Kidney (tissue), 14 donors: ENCODE data around the gene SLC1A2. TPM values are rescaled to one million over a fixed set of nuclear protein-coding genes. Genes with fewer than 3 reads are reported as not detected.

Experiments used
- DNase-seq, 5 donors: peaks; one replicate each; pipeline ENCODE4 v3.0.0-alpha.2; 2013 to 2020
- FAIRE-seq: peaks from 2 replicates; lab custom pipeline; 2012; peaks lifted over from hg19 to GRCh38; lab: Jason Lieb, UNC
- H3K27ac ChIP-seq, 2 donors: one replicate each; pipeline ENCODE4 v1.7.0; 2013; ENCODE audit warnings: low read depth in 2 of 2, low read length in 2 of 2, inconsistent platforms in 1 of 2
- H3K27me3 ChIP-seq: one replicate; pipeline ENCODE4 v1.7.1; 2013; ENCODE audit warnings: low read length, inconsistent platforms; ENCODE audit not compliant: control insufficient read depth, insufficient read depth
- H3K36me3 ChIP-seq, 3 donors: one replicate each; pipeline versions ENCODE4 v1.7.0 to v1.7.1; 2013; ENCODE audit warnings: low read length in 3 of 3, control low read depth in 1 of 3, inconsistent platforms in 1 of 3; ENCODE audit not compliant: insufficient read depth in 3 of 3, control insufficient read depth in 2 of 3
- H3K4me1 ChIP-seq, 3 donors: one replicate each; pipeline versions ENCODE4 v1.7.0 to v1.7.1; 2013; ENCODE audit warnings: low read length in 3 of 3, inconsistent platforms in 1 of 3, low read depth in 1 of 3; ENCODE audit not compliant: control insufficient read depth in 2 of 3, insufficient read depth in 2 of 3
- H3K4me3 ChIP-seq, 3 donors: one replicate each; pipeline versions ENCODE4 v1.7.0 to v1.8.1; 2013; ENCODE audit warnings: low read length in 3 of 3, control low read depth in 1 of 3, inconsistent platforms in 1 of 3
- H3K9ac ChIP-seq, 3 donors: one replicate each; pipeline versions ENCODE4 v1.7.0 to v1.7.1; 2013; ENCODE audit warnings: low read length in 3 of 3, control low read depth in 1 of 3, inconsistent platforms in 1 of 3
- H3K9me3 ChIP-seq, 3 donors: one replicate each; pipeline versions ENCODE4 v1.7.0 to v1.7.1; 2013; ENCODE audit warnings: low read length in 3 of 3, control low read depth in 1 of 3, inconsistent platforms in 1 of 3; ENCODE audit not compliant: control insufficient read depth in 2 of 3, insufficient read depth in 1 of 3
- intact Hi-C: fragments of 100-400 bp; cut with DNase I; formaldehyde crosslinking; loops from one replicate; pipeline ENCODE4 v1.11.1; 2022
- polyA plus RNA-seq: library from polyadenylated mRNA; stranded (reverse); fragments of 350-450 nt; fragmentation: Illumina TruSeq; extraction: RNeasy Lipid Tissue Mini Kit (QIAGEN cat#74804); gene quantifications from one replicate; pipeline ENCODE4 v1.2.3, GENCODE V29; 2014; ENCODE audit warnings: low read depth, low replicate concordance; ENCODE audit not compliant: insufficient read depth
- total RNA-seq: library from RNA; stranded (reverse); fragmentation: NEBNext Ultra II Directional; extraction: Animal tissue kit (Norgen Biotek cat#: 25700); gene quantifications from one replicate; pipeline ENCODE4 v1.2.1, GENCODE V29; 2021
- TF ChIP-seq, protein P1 (sequence below): IDR thresholded peaks from 3 replicates; pipeline ENCODE4 v1.5.1; 2012; ENCODE audit warnings: mild to moderate bottlenecking, moderate library complexity, borderline replicate concordance; ENCODE audit not compliant: insufficient read depth; ENCODE audit errors: extremely low read depth
- donor health status: control.
- donor health status: control.
- donor health status: control.
- donor health status: control.
- donor health status: control.
- donor health status: DM: yes; HTN: yes; CAD: no.
- donor health status: Normal renal cell carcinoma (clear cell type).

The SLC1A2 gene
- total and polyA plus RNA-seq, 2 donors from 2014 or later, result 0.11 to 0.28 TPM

- no peak for DNase-seq
- intact Hi-C loops, result no loop called here
- Histone ChIP-seq H3K9me3 (no peaks in the 10 kb centered on the region), H3K4me1 (no peaks in the 10 kb centered on the region), H3K27me3 (no peaks in the 10 kb centered on the region), H3K9ac (no peak overlapping the region), H3K4me3 (no peak overlapping the region), H3K27ac (no peak overlapping the region), H3K36me3 (no peaks in the 10 kb centered on the region)
- TF ChIP-seq, protein P1, sequence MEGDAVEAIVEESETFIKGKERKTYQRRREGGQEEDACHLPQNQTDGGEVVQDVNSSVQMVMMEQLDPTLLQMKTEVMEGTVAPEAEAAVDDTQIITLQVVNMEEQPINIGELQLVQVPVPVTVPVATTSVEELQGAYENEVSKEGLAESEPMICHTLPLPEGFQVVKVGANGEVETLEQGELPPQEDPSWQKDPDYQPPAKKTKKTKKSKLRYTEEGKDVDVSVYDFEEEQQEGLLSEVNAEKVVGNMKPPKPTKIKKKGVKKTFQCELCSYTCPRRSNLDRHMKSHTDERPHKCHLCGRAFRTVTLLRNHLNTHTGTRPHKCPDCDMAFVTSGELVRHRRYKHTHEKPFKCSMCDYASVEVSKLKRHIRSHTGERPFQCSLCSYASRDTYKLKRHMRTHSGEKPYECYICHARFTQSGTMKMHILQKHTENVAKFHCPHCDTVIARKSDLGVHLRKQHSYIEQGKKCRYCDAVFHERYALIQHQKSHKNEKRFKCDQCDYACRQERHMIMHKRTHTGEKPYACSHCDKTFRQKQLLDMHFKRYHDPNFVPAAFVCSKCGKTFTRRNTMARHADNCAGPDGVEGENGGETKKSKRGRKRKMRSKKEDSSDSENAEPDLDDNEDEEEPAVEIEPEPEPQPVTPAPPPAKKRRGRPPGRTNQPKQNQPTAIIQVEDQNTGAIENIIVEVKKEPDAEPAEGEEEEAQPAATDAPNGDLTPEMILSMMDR, result no peak
- FAIRE-seq, result no peak
These were observed 102.1 kb downstream of the SLC1A2 start for GRCh38 chr11:35317253-35317652.

DNA sequence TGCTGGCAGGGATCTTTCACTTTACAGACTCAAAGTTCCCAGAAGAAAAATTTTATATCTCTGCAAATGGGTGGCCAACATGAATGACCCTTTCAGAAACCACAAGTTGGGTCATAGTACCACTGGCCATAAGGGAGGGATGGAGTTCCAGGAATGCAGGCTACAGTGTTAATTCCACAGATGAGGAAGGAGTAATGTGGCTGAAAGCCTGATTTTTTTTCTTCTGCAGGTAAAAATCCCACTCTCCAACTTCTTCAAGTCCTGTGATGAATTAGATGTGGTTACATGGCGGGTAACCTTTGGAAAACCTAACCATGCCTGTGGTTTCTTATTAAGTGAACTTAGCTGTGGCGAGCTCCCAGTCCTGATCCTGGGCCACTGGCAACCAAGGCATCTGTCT, 103.2 kb downstream of the SLC1A2 start:
- intact Hi-C loops, result no loop called here
- Histone ChIP-seq H3K27ac (no peak overlapping the region), H3K36me3 (no peaks in the 10 kb centered on the region), H3K27me3 (no peaks in the 10 kb centered on the region), H3K4me1 (no peaks in the 10 kb centered on the region), H3K9me3 (no peaks in the 10 kb centered on the region), H3K9ac (no peak overlapping the region), H3K4me3 (no peak overlapping the region)
- DNase-seq (no peak), FAIRE-seq (no peak)
- TF ChIP-seq, protein P1, result no peak

DNA sequence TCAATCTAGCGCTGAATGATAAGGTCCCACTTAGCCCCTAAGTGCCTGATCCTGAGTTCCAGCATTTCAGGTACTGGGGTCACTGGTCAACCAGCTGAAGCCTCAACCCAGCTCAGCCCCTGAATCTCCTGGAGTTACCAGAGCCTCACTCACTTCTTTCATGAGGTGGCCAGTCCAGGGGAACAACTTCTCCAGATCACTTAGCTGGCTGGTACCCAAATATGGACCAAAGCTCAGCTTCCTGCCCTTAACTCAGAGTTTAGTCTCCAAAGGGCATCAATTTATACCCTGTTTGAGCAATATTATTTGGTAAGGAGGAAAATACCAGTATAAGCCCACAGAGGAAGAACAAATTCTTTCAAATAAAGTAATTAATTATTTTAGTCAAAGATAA, 105.6 kb downstream of the SLC1A2 start:
- Histone ChIP-seq H3K4me1 (no peaks in the 10 kb centered on the region), H3K36me3 (no peaks in the 10 kb centered on the region), H3K4me3 (no peak overlapping the region), H3K9ac (no peak overlapping the region), H3K27ac (no peak overlapping the region), H3K27me3 (no peaks in the 10 kb centered on the region), H3K9me3 (no peaks in the 10 kb centered on the region)
- no peak for FAIRE-seq
- no peak for DNase-seq
- TF ChIP-seq, protein P1, result no peak
- intact Hi-C loops, result no loop called here
